SH-SY5Y (cell line): ENCODE data around the gene VAC14.

Experiments
- GATA2 ChIP-seq: IDR thresholded peaks from 2 replicates; pipeline ENCODE4 v1.6.1; 2011; ENCODE audit warnings: mild to moderate bottlenecking, low read depth, low read length
- GATA3 ChIP-seq: IDR thresholded peaks from 2 replicates; pipeline ENCODE4 v1.6.1; 2011; ENCODE audit warnings: low read depth, mild to moderate bottlenecking, low read length, moderate library complexity

GRCh38 chr16:70694868-70695218 is 106.1 kb downstream of the VAC14 start:
- TF ChIP-seq GATA2 (no peak), GATA3 (no peak)
